HepG2 (cell line): ENCODE results near the gene GNB4. TPM values are rescaled to one million over a fixed set of nuclear protein-coding genes. Genes with fewer than 3 reads are reported as not detected.

Experiments
- CBX5 ChIP-seq: sonication (generic); formaldehyde crosslinking; IDR thresholded peaks from 2 replicates; pipeline ENCODE4 v1.4.0; 2020; ENCODE audit warnings: missing genetic modification reagents, borderline replicate concordance
- CENPT ChIP-seq: sonication (generic); formaldehyde crosslinking; IDR thresholded peaks from 2 replicates; pipeline ENCODE4 v1.8.0; 2022; ENCODE audit warnings: low read depth, mild to moderate bottlenecking, moderate library complexity, missing genetic modification reagents
- GMEB1 ChIP-seq: sonication (generic); formaldehyde crosslinking; IDR thresholded peaks from 2 replicates; pipeline ENCODE4 v1.5.1; 2020; ENCODE audit warnings: missing genetic modification reagents, mild to moderate bottlenecking, borderline replicate concordance
- HBP1 ChIP-seq: IDR thresholded peaks from 2 replicates; pipeline ENCODE4 v1.6.1; 2016; ENCODE audit warnings: low read depth, control low read depth
- JUN ChIP-seq: sonication (generic); formaldehyde crosslinking; IDR thresholded peaks from 2 replicates; pipeline ENCODE4 v1.4.0; 2020; ENCODE audit warnings: mild to moderate bottlenecking, missing genetic modification reagents
- JUNB ChIP-seq: sonication (generic); formaldehyde crosslinking; IDR thresholded peaks from 2 replicates; pipeline ENCODE4 v1.8.0; 2022; ENCODE audit warnings: missing genetic modification reagents, mild to moderate bottlenecking, borderline replicate concordance
- KMT2B ChIP-seq: IDR thresholded peaks from 2 replicates; pipeline ENCODE4 v1.6.1; 2016; ENCODE audit warnings: missing genetic modification reagents, missing compliant biosample characterization
- MNT ChIP-seq: fragments of 450-650 bp; IDR thresholded peaks from 2 replicates; pipeline ENCODE4 v1.6.1; 2016
- PRMT3 ChIP-seq: sonication (generic); formaldehyde crosslinking; IDR thresholded peaks from 2 replicates; pipeline ENCODE4 v1.8.1; 2022; ENCODE audit warnings: low read depth, mild to moderate bottlenecking, moderate library complexity, missing genetic modification reagents, borderline replicate concordance
- SMARCC2 ChIP-seq: fragments of 450-650 bp; IDR thresholded peaks from 2 replicates; pipeline ENCODE4 v1.6.1; 2017; ENCODE audit warnings: antibody characterized with exemption, mild to moderate bottlenecking
- SNAI1 ChIP-seq: sonication (generic); formaldehyde crosslinking; IDR thresholded peaks from 2 replicates; pipeline ENCODE4 v1.5.0; 2020; ENCODE audit warnings: mild to moderate bottlenecking, missing genetic modification reagents, borderline replicate concordance
- SPEN ChIP-seq: sonication (generic); formaldehyde crosslinking; IDR thresholded peaks from 2 replicates; pipeline ENCODE4 v1.5.1; 2020; ENCODE audit warnings: low read depth, mild to moderate bottlenecking, missing genetic modification reagents
- ZBTB21 ChIP-seq: sonication (generic); formaldehyde crosslinking; IDR thresholded peaks from 2 replicates; pipeline ENCODE4 v1.4.0; 2020; ENCODE audit warnings: missing genetic modification reagents
- ZFP62 ChIP-seq: sonication (generic); formaldehyde crosslinking; IDR thresholded peaks from 2 replicates; pipeline ENCODE4 v1.4.0; 2020; ENCODE audit warnings: missing genetic modification reagents
- ZFP90 ChIP-seq: sonication (generic); formaldehyde crosslinking; IDR thresholded peaks from 2 replicates; pipeline ENCODE4 v1.8.0; 2022; ENCODE audit warnings: missing genetic modification reagents, mild to moderate bottlenecking, inconsistent platforms, borderline replicate concordance
- ZNF30 ChIP-seq: sonication (generic); formaldehyde crosslinking; IDR thresholded peaks from 2 replicates; pipeline ENCODE4 v1.5.0; 2020; ENCODE audit warnings: mild to moderate bottlenecking, missing genetic modification reagents
- ZNF317 ChIP-seq: sonication (generic); formaldehyde crosslinking; IDR thresholded peaks from 2 replicates; pipeline ENCODE4 v1.5.0; 2020; ENCODE audit warnings: mild to moderate bottlenecking, missing genetic modification reagents
- ZNF556 ChIP-seq: sonication (generic); formaldehyde crosslinking; IDR thresholded peaks from 2 replicates; pipeline ENCODE4 v1.4.0; 2020; ENCODE audit warnings: mild to moderate bottlenecking, missing genetic modification reagents, borderline replicate concordance
- ZNF639 ChIP-seq: conservative IDR thresholded peaks from 2 replicates; pipeline ENCODE4 v1.6.1; 2018; ENCODE audit warnings: missing genetic modification reagents
- ZNF644 ChIP-seq: IDR thresholded peaks from 2 replicates; pipeline ENCODE4 v1.6.1; 2016; ENCODE audit warnings: low read depth
- ZNF672 ChIP-seq: sonication (generic); formaldehyde crosslinking; IDR thresholded peaks from 2 replicates; pipeline ENCODE4 v1.8.1; 2022; ENCODE audit warnings: missing genetic modification reagents
- ZNF761 ChIP-seq: sonication (generic); formaldehyde crosslinking; conservative IDR thresholded peaks from 2 replicates; pipeline ENCODE4 v1.4.0; 2020; ENCODE audit warnings: mild to moderate bottlenecking, missing genetic modification reagents
- ZNF792 ChIP-seq: IDR thresholded peaks from 2 replicates; pipeline ENCODE4 v1.6.1; 2016
- polyA plus RNA-seq, 8 experiments: library from polyadenylated mRNA; depleted of rRNA in 3 of 8; stranded (reverse) in 7 of 8; unstranded in 1 of 8; fragments of >200 nt; fragmentation: Illumina TruSeq in 4 of 8; extraction: Trizol in 4 of 8; gene quantifications; 2 replicates each; pipeline versions ENCODE4 v1.2.1 to v1.2.3, GENCODE V29; 2011 to 2016; ENCODE audit warnings: low read depth in 4 of 8, missing spikeins in 1 of 8, mixed read lengths in 1 of 8; ENCODE audit not compliant: insufficient read depth in 1 of 8
- total RNA-seq, 5 experiments: library from RNA; depleted of rRNA; stranded (reverse); fragments of >200 nt; fragmentation: Illumina TruSeq; extraction: Trizol; gene quantifications; 2 replicates each; pipeline ENCODE4 v1.2.3, GENCODE V29; 2016; ENCODE audit warnings: low read depth in 1 of 5

Gene GNB4
- total and polyA plus RNA-seq, 2 of the 13 experiments (the other 11 are each of a cell fraction or from before 2014, with no cell fraction given), result 0.07 to 0.13 TPM

- TF ChIP-seq JUN (CRISPR knock-in tag), result no peak
- TF ChIP-seq ZFP90, result peak; percentile 82; the same call in 1 of the 2 replicates
- TF ChIP-seq MNT, result no peak; the same call in 1 of the 2 replicates
- TF ChIP-seq KMT2B (CRISPR knock-in tag), result peak; percentile 95
- no peak for TF ChIP-seq ZNF556 (CRISPR knock-in tag)
- TF ChIP-seq SPEN (CRISPR knock-in tag), result peak; percentile 42; the same call in 1 of the 2 replicates
- no peak for TF ChIP-seq SMARCC2
- no peak for TF ChIP-seq ZNF639 (CRISPR knock-in tag)
- TF ChIP-seq ZFP62 (CRISPR knock-in tag), result no peak
- no peak for TF ChIP-seq ZNF30
- TF ChIP-seq ZNF761, result no peak; the same call in 1 of the 2 replicates
- no peak; the same call in 1 of the 2 replicates for TF ChIP-seq CBX5 (CRISPR knock-in tag)
- peak; percentile 52; the same call in 1 of the 2 replicates for TF ChIP-seq GMEB1 (CRISPR knock-in tag)
- TF ChIP-seq ZNF317 (CRISPR knock-in tag), result peak; percentile 67; the same call in 1 of the 2 replicates
- peak; percentile 29; the same call in 1 of the 2 replicates for TF ChIP-seq ZBTB21 (CRISPR knock-in tag)
- no peak for TF ChIP-seq JUNB (CRISPR knock-in tag)
- no peak for TF ChIP-seq ZNF644 (CRISPR knock-in tag)
- no peak for TF ChIP-seq CENPT
- TF ChIP-seq ZNF672, result no peak
- TF ChIP-seq SNAI1 (CRISPR knock-in tag), result 0 out of 2 replicates have a peak, but pooled peaks have one; percentile 61
- TF ChIP-seq PRMT3, result no peak
- TF ChIP-seq ZNF792 (CRISPR knock-in tag), result 0 out of 2 replicates have a peak, but pooled peaks have one; percentile 47
- peak; percentile 78; the same call in 1 of the 2 replicates for TF ChIP-seq HBP1 (CRISPR knock-in tag)
These were observed 103.7 kb downstream of the GNB4 start, which contains the start of gene MFN1 (continued) for GRCh38 chr3:179347345-179348194.
